GM13977 (cell line): Measurements from ENCODE around the gene SYNJ2.

ENCODE experiments used
- DNase-seq: peaks from one replicate; pipeline ENCODE4 v3.0.0; 2012; ENCODE audit warnings: low spot score
- CTCF ChIP-seq: IDR thresholded peaks from 2 replicates; pipeline ENCODE4 v1.5.1; 2012; ENCODE audit warnings: mild to moderate bottlenecking, control low read depth; ENCODE audit not compliant: insufficient read depth; ENCODE audit errors: extremely low read depth, missing control alignments
- in situ Hi-C: fragments of 300-500 bp; cut with MboI; formaldehyde crosslinking; loops from one replicate; pipeline ENCODE4 v1.12.0; 2022; ENCODE audit warnings: low sequenced_read_pairs, low pct_unique_long_range_greater_than_20kb, mixed read lengths, inconsistent platforms; ENCODE audit not compliant: unreplicated experiment

SYNJ2 gene

GRCh38 chr6:158020272-158020711 is 38.6 kb downstream of the SYNJ2 start:
- in situ Hi-C loops = no loop called here
- DNase-seq = no peak
- no peak for TF ChIP-seq CTCF

- no peak for TF ChIP-seq CTCF
- in situ Hi-C loops = no loop called here
- DNase-seq = no peak
Observed at GRCh38 chr6:158020811-158021210, 39.1 kb downstream of the SYNJ2 start.

- no peak for DNase-seq
- in situ Hi-C loops = no loop called here
- TF ChIP-seq CTCF = no peak
Observed at GRCh38 chr6:158021376-158021775, 39.7 kb downstream of the SYNJ2 start.

- no peak for TF ChIP-seq CTCF
- no peak for DNase-seq
- in situ Hi-C loops = no loop called here
Observed at GRCh38 chr6:158021814-158022748, 40.4 kb downstream of the SYNJ2 start.

- in situ Hi-C loops = no loop called here
- no peak for DNase-seq
Observed at GRCh38 chr6:158022749-158023596, 41.3 kb downstream of the SYNJ2 start.

More at GRCh38 chr6:158022749-158023596, 41.3 kb downstream of the SYNJ2 start:
- no peak for TF ChIP-seq CTCF
